Stomach smooth muscle (tissue), 2 donors: ENCODE measurements around the gene LRRN2.
"Not testable (repeated sequence)": the region's sequence is repeated elsewhere in the genome, so short reads cannot be mapped to it uniquely, and the experiment has no call there.

ENCODE experiments used
- H3K27ac ChIP-seq: one replicate; pipeline ENCODE4 v1.7.0; 2013; ENCODE audit warnings: mild to moderate bottlenecking, low read length, inconsistent platforms
- H3K27me3 ChIP-seq, 2 donors: one replicate each; pipeline ENCODE4 v1.7.0; 2013; ENCODE audit warnings: low read length in 2 of 2; ENCODE audit not compliant: insufficient read depth in 2 of 2, control insufficient read depth in 1 of 2
- H3K36me3 ChIP-seq, 2 donors: one replicate each; pipeline ENCODE4 v1.7.0; 2013; ENCODE audit warnings: low read length in 2 of 2; ENCODE audit not compliant: control insufficient read depth in 2 of 2, insufficient read depth in 2 of 2
- H3K4me1 ChIP-seq: one replicate; pipeline ENCODE4 v1.7.0; 2013; ENCODE audit warnings: low read length; ENCODE audit not compliant: control insufficient read depth, insufficient read depth
- H3K4me3 ChIP-seq, 2 donors: one replicate each; pipeline ENCODE4 v1.7.0; 2013; ENCODE audit warnings: low read length in 2 of 2
- H3K9ac ChIP-seq, 2 donors: one replicate each; pipeline ENCODE4 v1.7.0; 2013; ENCODE audit warnings: low read length in 2 of 2, mild to moderate bottlenecking in 1 of 2
- H3K9me3 ChIP-seq, 2 donors: one replicate each; pipeline ENCODE4 v1.7.0; 2013; ENCODE audit warnings: low read length in 2 of 2; ENCODE audit not compliant: control insufficient read depth in 2 of 2
- donor health status: healthy.
- donor health status: Pancreatic carcinoma.

The LRRN2 gene

GRCh38 chr1:204691328-204691730, 5.8 kb upstream of the LRRN2 start:
- H3K27ac ChIP-seq, H3K9ac ChIP-seq, H3K9me3 ChIP-seq, H3K4me3 ChIP-seq, H3K27me3 ChIP-seq, H3K4me1 ChIP-seq, H3K36me3 ChIP-seq: not testable (repeated sequence)

GRCh38 chr1:204688776-204689175, 3.2 kb upstream of the LRRN2 start:
- H3K36me3 ChIP-seq, result no peaks in the 10 kb centered on the region
- H3K27me3 ChIP-seq, result peaks cover 7 to 12% of the 10 kb centered on the region in 2 donors
- H3K9ac ChIP-seq, result no peak overlapping the region
- H3K27ac ChIP-seq, result no peak overlapping the region
- peaks cover 17% of the 10 kb centered on the region for H3K4me1 ChIP-seq
- no peak overlapping the region for H3K4me3 ChIP-seq
- H3K9me3 ChIP-seq, result no peaks in the 10 kb centered on the region

DNA sequence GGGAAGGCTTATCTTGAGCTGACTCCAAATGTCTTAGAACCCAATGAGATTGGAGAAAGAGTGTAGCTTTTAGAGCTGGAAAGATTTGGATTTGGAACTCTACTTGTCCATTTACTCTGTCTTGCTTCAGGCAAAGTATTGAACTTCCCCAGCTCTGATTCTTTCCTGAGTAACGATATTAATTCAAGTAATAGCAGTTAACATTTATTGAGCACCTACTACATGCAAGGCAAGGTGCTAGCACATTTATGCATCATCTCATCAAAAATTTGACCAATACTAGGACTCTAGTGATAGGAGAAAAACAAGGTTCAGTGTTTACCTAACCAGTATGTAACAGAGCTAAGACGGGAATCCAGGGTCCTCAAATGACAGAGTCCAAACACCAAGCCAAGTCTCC, 2.5 kb upstream of the LRRN2 start:
- Histone ChIP-seq H3K9ac (no peak overlapping the region), H3K9me3 (no peaks in the 10 kb centered on the region), H3K4me1 (peaks cover 19% of the 10 kb centered on the region), H3K27ac (no peak overlapping the region), H3K4me3 (no peak overlapping the region), H3K36me3 (no peaks in the 10 kb centered on the region), H3K27me3 (peaks cover 7 to 12% of the 10 kb centered on the region in 2 donors)

DNA sequence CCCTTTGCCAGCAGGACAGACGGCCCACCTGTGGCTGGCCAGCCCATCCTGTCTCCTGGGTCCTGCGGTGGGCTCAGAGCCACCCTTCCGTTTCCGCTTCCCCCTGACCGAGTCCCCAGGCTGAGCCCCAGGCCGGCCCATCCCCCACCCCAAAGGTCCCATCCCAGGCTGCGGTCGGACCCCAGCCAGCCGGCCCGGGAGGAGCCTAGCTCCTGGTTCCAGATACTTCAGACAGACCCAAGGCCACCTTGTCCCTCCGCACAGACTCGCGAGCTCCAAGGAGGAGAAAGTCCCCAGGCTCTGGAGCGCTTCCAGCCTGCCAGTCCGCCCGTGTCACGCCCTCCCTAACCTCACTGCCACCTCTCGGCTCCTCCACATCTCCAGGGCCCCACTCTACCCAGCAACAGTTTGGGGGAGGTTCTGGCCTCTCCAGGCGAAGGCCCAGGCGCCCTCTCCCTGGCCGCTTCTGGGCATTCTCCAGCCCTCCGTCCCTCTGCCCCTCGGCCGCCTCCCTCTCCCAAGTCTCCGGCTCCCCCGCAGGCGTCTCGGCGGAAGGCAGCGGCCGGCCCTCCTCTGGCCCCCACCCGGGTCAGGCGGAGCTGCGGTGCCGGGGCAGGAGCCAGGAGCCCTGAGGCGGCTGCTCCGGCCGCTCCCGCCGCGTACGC, 835 bp downstream of the LRRN2 start:
- Histone ChIP-seq H3K9me3 (no peaks in the 10 kb centered on the region), H3K4me3 (peak overlapping the region; percentile 28 to 76), H3K36me3 (no peaks in the 10 kb centered on the region), H3K27me3 (peaks cover 7 to 12% of the 10 kb centered on the region in 2 donors), H3K27ac (no peak overlapping the region), H3K9ac (no peak overlapping the region), H3K4me1 (peaks cover 19% of the 10 kb centered on the region)

DNA sequence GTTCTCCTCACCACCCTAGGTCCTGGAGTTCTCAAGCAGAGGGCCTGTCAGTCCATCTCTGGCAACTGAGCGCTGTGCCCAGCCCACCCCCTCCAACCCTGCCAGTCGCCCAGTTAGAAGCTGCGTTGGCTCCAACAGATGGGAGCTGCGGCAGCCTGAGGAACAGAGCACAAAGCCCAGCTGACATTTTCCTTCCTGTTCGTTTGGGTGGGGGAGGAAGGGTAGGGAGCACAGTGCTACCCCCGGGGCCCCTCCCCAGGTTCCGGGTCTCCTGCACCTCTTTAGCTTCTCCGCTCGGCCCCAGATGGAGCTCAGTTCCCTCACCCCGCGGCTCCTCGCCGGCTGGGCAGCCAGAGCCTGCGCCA, 1.4 kb downstream of the LRRN2 start:
- Histone ChIP-seq H3K9me3 (no peaks in the 10 kb centered on the region), H3K4me1 (peaks cover 19% of the 10 kb centered on the region), H3K9ac (no peak overlapping the region), H3K27ac (no peak overlapping the region), H3K27me3 (peaks cover 7 to 12% of the 10 kb centered on the region in 2 donors), H3K4me3 (peak overlapping the region in 1 of 2 donors; percentile 76), H3K36me3 (no peaks in the 10 kb centered on the region)

GRCh38 chr1:204683284-204684205, 2.0 kb downstream of the LRRN2 start:
- Histone ChIP-seq H3K9me3 (no peaks in the 10 kb centered on the region), H3K27ac (no peak overlapping the region), H3K9ac (no peak overlapping the region), H3K27me3 (peaks cover 7 to 10% of the 10 kb centered on the region in 2 donors), H3K4me1 (peaks cover 19% of the 10 kb centered on the region), H3K4me3 (peak overlapping the region in 1 of 2 donors; percentile 76), H3K36me3 (no peaks in the 10 kb centered on the region)

DNA sequence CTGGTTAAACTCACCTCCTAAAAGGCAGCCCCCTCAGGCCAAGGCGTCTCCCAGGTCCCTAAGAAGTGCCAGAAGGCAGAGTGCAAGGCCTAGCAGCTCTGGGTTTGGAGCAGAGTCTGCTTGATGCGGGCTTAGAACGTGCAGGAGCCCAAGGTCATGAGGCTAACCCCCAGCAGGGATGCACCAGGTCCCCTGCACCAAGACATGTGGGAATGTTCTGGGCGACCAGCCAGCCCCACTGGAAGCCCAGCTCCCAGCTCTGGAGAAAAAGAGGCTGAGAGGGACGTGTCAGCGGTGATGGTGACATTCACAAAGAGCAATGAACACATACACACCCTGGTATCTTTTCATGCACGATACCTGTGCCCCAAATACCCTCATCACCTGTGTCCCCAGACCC, 5.1 kb downstream of the LRRN2 start:
- H3K36me3 ChIP-seq, result no peaks in the 10 kb centered on the region
- H3K9ac ChIP-seq, result no peak overlapping the region
- H3K4me1 ChIP-seq, result peaks cover 14% of the 10 kb centered on the region
- H3K27me3 ChIP-seq, result no peaks in the 10 kb centered on the region
- H3K27ac ChIP-seq, result no peak overlapping the region
- H3K9me3 ChIP-seq, result no peaks in the 10 kb centered on the region
- H3K4me3 ChIP-seq, result no peak overlapping the region

GRCh38 chr1:204680051-204680450, 5.5 kb downstream of the LRRN2 start:
- peaks cover 13% of the 10 kb centered on the region for H3K4me1 ChIP-seq
- H3K27me3 ChIP-seq, result no peaks in the 10 kb centered on the region
- no peak overlapping the region for H3K9ac ChIP-seq
- H3K4me3 ChIP-seq, result no peak overlapping the region
- no peaks in the 10 kb centered on the region for H3K9me3 ChIP-seq
- no peaks in the 10 kb centered on the region for H3K36me3 ChIP-seq
- H3K27ac ChIP-seq, result no peak overlapping the region

DNA sequence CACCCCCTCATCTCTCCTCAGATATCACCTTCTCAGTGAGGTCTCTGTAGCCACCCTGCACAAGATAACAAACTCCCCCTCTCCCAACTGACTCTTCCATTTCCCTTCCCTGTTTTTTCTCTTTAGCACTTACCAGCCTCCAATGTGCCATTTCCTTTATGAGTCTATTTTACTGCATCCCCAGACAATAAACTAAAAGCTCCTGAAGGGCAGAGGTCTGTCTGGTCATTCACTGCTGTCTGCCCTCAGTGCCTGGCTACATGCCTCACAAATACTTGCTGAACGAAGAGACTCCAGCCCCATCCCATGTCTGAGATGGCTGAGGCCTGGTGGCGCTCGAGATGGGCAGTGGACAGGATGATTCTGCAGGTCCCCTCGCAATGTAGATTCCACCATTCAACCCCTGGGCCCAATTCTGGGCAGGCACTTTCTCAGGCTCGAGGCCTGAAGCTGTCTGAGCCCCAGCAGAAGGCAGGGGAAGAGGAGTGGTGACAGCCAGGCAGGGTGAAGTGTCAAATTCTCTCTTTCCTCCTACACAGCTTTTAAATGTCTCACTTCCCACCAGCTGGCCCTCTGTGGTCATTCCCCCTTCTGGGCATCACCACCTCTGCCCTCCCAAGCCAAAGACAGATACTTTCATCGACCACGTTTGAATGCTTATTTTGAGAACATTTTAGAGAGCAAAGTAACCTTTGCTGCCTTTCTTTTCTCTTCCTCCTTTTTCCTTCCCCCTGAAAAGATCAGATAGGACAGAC, 6.6 kb downstream of the LRRN2 start:
- Histone ChIP-seq H3K36me3 (no peaks in the 10 kb centered on the region), H3K4me3 (no peak overlapping the region), H3K9ac (no peak overlapping the region), H3K9me3 (no peaks in the 10 kb centered on the region), H3K4me1 (peaks cover 5% of the 10 kb centered on the region), H3K27ac (no peak overlapping the region), H3K27me3 (no peaks in the 10 kb centered on the region)

DNA sequence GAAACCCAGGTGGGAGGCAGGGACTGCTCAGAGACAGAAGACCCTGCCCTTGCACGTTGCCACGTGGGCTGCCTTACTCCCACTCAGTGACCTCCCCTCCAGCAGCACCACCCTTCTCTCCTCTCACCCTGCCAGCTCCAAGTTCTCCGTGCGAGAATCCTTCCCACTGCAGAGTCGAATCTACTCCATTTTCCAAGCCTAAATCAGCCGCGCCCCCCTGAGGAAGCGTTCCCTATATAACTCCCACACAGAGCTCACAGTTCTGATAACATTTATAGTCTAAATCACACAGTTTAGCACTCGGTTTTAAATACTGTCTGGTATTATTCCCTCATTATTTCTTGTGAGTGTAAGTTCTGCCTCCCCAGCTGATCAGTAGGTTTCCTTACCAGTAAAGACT, 7.7 kb downstream of the LRRN2 start:
- Histone ChIP-seq H3K27me3 (no peaks in the 10 kb centered on the region), H3K9me3 (no peaks in the 10 kb centered on the region), H3K4me1 (peaks cover 2% of the 10 kb centered on the region), H3K27ac (no peak overlapping the region), H3K36me3 (no peaks in the 10 kb centered on the region), H3K9ac (no peak overlapping the region), H3K4me3 (no peak overlapping the region)
